ENCODE results near the gene SLC19A1.

The SLC19A1 gene

DNA sequence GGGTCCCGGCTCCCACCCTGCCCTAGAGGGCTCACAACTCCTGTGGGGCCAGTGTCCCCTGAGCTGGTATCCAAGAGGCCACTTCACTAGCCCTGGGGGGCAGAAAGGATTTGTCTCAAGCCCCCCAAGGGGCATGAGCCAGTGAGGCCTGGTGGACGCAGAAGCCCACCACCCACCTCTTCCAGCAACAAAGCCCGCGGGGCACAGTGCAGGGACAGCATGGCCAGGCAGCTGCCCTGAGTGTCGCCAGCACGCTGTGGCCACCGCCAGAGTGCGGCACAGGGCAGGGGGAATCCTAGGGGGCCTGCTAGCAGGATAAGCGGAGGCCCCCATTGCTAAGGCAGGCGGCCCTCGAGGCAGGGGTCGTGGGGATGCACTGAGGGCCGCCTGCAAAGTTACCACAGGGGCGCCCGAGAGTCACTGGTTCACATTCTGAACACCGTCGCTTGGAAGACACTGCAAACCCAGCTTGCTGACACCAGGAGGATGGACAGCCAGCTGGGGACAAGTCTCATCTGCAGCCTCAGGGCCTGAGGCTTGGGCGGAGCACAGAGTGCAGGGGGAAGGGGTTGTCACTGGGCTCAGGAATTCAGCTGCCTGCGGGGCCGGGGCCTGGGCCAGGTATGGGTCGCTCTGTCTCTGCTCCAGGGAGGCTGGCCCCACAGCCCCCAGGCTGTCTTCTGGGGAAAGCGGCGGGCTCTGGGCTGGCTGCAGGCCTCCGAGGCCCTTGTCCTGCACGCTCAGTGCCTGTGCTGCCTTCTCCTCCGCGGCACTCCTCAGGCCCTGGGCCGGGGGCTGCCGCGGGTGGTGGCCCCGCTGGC lies 26.8 kb downstream of the SLC19A1 start:
- H3K4me3 ChIP-seq (ENCODE audit: low read length), result no peak overlapping the region
- TF ChIP-seq, protein P1, sequence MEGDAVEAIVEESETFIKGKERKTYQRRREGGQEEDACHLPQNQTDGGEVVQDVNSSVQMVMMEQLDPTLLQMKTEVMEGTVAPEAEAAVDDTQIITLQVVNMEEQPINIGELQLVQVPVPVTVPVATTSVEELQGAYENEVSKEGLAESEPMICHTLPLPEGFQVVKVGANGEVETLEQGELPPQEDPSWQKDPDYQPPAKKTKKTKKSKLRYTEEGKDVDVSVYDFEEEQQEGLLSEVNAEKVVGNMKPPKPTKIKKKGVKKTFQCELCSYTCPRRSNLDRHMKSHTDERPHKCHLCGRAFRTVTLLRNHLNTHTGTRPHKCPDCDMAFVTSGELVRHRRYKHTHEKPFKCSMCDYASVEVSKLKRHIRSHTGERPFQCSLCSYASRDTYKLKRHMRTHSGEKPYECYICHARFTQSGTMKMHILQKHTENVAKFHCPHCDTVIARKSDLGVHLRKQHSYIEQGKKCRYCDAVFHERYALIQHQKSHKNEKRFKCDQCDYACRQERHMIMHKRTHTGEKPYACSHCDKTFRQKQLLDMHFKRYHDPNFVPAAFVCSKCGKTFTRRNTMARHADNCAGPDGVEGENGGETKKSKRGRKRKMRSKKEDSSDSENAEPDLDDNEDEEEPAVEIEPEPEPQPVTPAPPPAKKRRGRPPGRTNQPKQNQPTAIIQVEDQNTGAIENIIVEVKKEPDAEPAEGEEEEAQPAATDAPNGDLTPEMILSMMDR (conservative IDR thresholded peaks at IDR 0.05; ENCODE audit: low read length), result no peak
- no peak for DNase-seq (ENCODE audit: low read depth)

- H3K4me3 ChIP-seq (ENCODE audit: low read length), result no peak overlapping the region
- TF ChIP-seq, protein P1 (conservative IDR thresholded peaks at IDR 0.05; ENCODE audit: low read length), result no peak
- DNase-seq (ENCODE audit: low read depth), result no peak
These were observed 27.8 kb downstream of the SLC19A1 start for GRCh38 chr21:45514311-45515021.

GRCh38 chr21:45513741-45514310 lies 28.4 kb downstream of the SLC19A1 start:
- TF ChIP-seq, protein P1 (conservative IDR thresholded peaks at IDR 0.05; ENCODE audit: low read length), result no peak
- no peak for DNase-seq (ENCODE audit: low read depth)
- no peak overlapping the region for H3K4me3 ChIP-seq (ENCODE audit: low read length)

DNA sequence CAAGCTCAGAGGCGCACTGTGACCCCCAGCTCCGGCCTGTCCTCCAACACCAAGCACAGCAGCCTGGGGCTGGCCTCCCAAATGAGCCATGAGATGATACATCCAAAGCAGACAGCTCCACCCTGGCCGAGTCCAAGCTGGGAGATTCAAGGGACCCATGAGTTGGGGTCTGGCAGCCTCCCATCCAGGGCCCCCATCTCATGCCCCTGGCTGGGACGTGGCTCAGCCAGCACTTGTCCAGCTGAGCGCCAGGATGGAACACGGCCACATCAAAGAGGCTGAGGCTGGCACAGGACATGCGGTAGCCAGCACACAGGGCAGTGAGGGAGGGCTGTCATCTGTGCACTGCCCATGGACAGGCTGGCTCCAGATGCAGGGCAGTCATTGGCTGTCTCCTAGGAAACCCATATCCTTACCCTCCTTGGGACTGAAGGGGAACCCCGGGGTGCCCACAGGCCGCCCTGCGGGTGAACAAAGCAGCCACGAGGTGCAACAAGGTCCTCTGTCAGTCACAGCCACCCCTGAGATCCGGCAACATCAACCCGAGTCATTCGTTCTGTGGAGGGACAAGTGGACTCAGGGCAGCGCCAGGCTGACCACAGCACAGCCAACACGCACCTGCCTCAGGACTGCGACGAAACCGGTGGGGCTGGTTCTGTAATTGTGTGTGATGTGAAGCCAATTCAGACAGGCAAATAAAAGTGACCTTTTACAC lies 29.1 kb downstream of the SLC19A1 start:
- DNase-seq (ENCODE audit: low read depth), result no peak
- H3K4me3 ChIP-seq (ENCODE audit: low read length), result no peak overlapping the region
- TF ChIP-seq, protein P1 (conservative IDR thresholded peaks at IDR 0.05; ENCODE audit: low read length), result no peak

DNA sequence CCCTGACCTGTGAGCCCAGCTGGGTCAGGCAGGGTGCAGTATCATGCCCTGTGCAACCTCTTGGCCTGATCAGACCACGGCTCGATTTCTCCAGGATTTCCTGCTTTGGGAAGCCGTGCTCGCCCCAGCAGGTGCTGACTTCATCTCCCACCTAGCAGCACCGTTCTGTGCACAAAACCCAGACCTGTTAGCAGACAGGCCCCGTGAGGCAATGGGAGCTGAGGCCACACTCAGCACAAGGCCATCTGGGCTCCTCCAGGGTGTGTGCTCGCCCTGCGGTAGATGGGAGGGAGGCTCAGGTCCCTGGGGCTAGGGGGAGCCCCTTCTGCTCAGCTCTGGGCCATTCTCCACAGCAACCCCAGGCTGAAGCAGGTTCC lies 29.6 kb downstream of the SLC19A1 start:
- DNase-seq (ENCODE audit: low read depth), result no peak
- TF ChIP-seq, protein P1 (conservative IDR thresholded peaks at IDR 0.05; ENCODE audit: low read length), result no peak
- H3K4me3 ChIP-seq (ENCODE audit: low read length), result no peak overlapping the region

GRCh38 chr21:45511661-45512431 lies 30.4 kb downstream of the SLC19A1 start:
- no peak for DNase-seq (ENCODE audit: low read depth)
- TF ChIP-seq, protein P1 (conservative IDR thresholded peaks at IDR 0.05; ENCODE audit: low read length), result no peak

More at GRCh38 chr21:45511661-45512431, 30.4 kb downstream of the SLC19A1 start:
- H3K4me3 ChIP-seq (ENCODE audit: low read length), result no peak overlapping the region
